ENCODE results near the gene CNKSR1.

CNKSR1 gene

DNA sequence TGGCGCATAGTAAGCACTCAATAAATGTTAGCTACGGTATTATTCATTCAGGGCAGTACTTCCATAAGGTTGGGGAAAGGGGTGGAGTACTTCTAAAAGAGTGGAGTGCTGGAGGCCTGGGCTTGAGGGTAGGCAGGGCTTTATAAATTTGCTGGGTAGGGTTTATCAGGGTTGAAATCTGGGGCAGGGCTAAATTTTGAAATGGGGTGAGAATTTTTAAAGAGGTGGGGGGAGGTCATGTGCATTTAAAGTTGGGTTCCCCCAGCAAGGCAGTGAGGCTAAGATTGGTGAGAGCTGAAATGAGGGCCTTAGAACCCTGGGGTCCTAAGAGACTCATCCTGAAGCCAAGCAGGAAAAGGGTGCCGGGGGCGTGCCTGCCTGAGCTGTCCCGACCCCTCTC is 23.1 kb downstream of the CNKSR1 start:
- no peak overlapping the region for H3K27ac ChIP-seq
- TF ChIP-seq, protein P1, sequence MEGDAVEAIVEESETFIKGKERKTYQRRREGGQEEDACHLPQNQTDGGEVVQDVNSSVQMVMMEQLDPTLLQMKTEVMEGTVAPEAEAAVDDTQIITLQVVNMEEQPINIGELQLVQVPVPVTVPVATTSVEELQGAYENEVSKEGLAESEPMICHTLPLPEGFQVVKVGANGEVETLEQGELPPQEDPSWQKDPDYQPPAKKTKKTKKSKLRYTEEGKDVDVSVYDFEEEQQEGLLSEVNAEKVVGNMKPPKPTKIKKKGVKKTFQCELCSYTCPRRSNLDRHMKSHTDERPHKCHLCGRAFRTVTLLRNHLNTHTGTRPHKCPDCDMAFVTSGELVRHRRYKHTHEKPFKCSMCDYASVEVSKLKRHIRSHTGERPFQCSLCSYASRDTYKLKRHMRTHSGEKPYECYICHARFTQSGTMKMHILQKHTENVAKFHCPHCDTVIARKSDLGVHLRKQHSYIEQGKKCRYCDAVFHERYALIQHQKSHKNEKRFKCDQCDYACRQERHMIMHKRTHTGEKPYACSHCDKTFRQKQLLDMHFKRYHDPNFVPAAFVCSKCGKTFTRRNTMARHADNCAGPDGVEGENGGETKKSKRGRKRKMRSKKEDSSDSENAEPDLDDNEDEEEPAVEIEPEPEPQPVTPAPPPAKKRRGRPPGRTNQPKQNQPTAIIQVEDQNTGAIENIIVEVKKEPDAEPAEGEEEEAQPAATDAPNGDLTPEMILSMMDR (IDR thresholded peaks at IDR 0.05): no peak
- TF ChIP-seq ZFX (IDR thresholded peaks at IDR 0.05; ENCODE audit: borderline replicate concordance): no peak

DNA sequence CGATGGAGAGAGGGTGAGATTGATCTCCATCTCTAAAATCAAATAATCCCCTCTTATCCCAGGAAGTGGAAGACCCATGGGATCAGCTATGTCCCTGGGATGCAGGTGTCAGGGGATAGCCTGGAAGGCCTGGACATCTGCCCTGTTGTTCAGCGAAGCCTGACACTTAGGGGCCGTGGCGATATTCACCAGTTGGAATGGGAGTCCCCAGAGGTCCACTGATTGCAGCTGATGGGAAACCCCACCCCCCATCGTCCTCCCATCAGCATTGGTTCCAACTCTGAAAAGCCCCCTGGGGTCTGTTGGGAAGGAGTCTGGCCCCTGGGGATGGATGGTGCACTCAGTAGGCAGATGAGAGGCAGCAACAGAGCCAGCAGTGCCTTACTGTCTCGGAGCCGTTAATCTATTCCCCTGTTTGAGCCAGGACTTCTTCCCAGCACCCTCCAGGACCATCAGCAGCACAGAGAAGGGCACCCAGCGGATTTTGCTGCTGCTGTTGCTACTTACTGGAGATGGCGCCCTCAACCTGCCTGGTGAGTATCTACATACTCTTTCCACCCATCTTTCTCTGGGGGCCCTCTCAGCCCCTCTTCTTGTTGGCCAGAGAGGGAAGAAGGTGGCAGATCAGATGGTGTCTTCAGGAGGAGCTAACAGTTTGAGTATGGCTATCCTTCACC is 26.5 kb downstream of the CNKSR1 start:
- TF ChIP-seq, protein P1 (IDR thresholded peaks at IDR 0.05): no peak
- no peak for TF ChIP-seq ZFX (IDR thresholded peaks at IDR 0.05; ENCODE audit: borderline replicate concordance)
- H3K27ac ChIP-seq: no peak overlapping the region

DNA sequence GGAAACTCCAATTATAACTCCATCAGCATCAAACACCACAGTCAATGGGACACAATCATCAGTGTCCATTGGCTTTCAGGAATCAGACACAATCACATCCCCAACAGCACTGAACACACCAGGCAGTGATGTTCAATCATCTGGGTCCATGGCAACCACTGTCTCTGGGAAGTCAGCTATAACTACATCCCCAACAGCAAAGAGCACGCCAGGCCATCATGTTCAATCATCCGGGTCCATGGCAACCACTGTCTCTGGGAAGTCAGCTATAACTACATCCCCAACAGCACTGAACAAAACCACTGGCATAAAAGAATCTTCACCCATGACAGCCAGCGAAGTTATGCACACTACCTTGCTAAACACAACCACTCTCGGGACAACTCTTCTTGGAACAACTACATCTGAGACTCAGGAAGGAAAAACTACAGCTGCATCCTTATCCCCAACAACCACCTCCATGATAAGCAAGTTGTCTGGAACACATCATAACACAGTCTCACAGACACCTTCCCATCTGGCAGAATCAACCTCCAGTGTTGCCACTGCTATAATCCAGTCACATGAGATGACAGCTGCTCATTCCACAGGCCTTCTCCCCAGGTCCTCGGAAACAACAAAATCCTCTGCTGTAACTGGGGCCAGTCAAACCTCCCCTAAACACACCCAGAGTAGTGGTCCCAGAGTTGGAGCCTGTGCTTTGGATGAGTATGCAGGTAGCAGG is 33.0 kb downstream of the CNKSR1 start:
- no peak for TF ChIP-seq ZFX (IDR thresholded peaks at IDR 0.05; ENCODE audit: borderline replicate concordance)
- TF ChIP-seq, protein P1 (IDR thresholded peaks at IDR 0.05): no peak
- no peak overlapping the region for H3K27ac ChIP-seq

DNA sequence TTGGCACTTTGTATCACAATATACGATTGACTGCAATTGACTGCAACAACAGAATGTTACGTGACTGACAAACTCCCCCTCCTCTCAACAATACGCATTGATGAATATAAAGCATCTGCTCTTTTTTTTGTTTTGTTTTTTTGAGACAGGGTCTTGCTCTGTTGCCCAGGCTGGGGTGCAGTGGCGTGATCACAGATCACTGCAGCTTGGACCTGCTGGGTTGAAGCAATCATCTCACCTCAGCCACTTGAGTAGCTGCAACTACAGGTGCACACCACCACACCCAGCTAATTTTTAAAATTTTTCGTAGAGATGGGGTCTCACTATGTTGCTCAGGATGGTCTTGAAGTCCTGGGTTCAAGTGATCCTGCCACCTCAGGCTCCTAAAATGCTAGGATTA is 35.4 kb downstream of the CNKSR1 start:
- TF ChIP-seq, protein P1 (IDR thresholded peaks at IDR 0.05): no peak
- TF ChIP-seq ZFX (IDR thresholded peaks at IDR 0.05; ENCODE audit: borderline replicate concordance): no peak

DNA sequence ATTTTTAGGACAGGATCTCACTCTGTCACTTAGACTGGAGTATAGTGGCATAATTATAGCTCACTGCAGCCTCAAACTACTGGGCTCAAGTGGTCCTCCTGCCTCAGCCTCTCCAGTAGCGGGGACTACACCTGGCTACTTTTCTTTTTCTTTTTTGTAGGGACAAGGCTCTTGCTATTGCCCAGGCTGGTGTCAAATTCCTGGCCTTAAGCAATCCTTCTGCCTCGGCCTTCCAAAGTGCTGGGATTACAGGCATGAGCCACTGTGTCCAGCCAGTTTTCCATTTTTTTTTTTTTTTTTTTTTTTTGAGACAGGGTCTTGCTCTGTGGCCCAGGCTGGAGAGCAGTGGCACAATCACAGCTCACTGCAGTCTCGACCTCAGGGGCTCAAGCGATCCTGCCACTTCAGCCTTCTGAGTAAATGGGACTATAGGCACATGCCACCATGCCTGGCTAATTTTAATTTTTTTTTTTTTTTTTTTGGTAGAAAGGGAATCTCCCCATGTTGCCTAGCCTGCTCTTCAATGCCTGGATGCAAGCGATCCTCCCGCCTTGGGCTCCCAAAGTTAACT is 36.1 kb downstream of the CNKSR1 start:
- no peak overlapping the region for H3K27ac ChIP-seq
- TF ChIP-seq ZFX (IDR thresholded peaks at IDR 0.05; ENCODE audit: borderline replicate concordance): no peak
- TF ChIP-seq, protein P1 (IDR thresholded peaks at IDR 0.05): no peak

More for the DNA sequence above, 35.4 kb downstream of the CNKSR1 start:
- no peak overlapping the region for H3K27ac ChIP-seq

DNA sequence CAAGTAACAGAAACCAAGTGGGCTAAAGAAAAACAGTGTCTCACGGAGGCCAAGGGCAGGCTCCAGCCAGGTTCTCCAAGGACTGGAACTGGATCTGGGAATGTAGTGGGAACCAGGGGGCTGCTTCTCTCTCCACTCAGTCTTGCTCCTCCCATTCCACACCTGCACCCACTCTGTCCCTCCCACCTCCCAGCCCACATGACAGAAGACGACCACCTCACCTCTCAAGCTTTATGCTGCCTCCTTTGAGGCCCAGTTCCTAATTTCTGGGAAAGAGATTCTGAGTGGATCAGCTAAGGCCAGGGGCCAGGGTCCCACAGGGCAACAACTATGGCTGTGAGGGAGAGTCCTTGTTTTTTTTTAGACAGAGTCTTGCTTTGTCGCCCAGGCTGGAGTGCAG is 38.0 kb downstream of the CNKSR1 start:
- no peak overlapping the region for H3K27ac ChIP-seq
- TF ChIP-seq, protein P1 (IDR thresholded peaks at IDR 0.05): no peak
- TF ChIP-seq ZFX (IDR thresholded peaks at IDR 0.05; ENCODE audit: borderline replicate concordance): no peak

Data from 22Rv1 (cell line).